ENCODE results near the gene SLC35F1.

- TF ChIP-seq CTCF (IDR thresholded peaks at IDR 0.05) (no peak), POLR2A (IDR thresholded peaks at IDR 0.05) (no peak)
These were observed 309.7 kb downstream of the SLC35F1 start for GRCh38 chr6:118216751-118217150.
